IPS DF 4.7 (cell line): ENCODE data around the gene PPP1R15A.
"Not testable (repeated sequence)": the region's sequence is repeated elsewhere in the genome, so short reads cannot be mapped to it uniquely, and the experiment has no call there.

ENCODE experiments used
- DNase-seq: peaks from one replicate; pipeline ENCODE4 v3.0.0-alpha.2; 2013; ENCODE audit warnings: low spot score; ENCODE audit errors: extremely low read depth

Gene PPP1R15A

DNA sequence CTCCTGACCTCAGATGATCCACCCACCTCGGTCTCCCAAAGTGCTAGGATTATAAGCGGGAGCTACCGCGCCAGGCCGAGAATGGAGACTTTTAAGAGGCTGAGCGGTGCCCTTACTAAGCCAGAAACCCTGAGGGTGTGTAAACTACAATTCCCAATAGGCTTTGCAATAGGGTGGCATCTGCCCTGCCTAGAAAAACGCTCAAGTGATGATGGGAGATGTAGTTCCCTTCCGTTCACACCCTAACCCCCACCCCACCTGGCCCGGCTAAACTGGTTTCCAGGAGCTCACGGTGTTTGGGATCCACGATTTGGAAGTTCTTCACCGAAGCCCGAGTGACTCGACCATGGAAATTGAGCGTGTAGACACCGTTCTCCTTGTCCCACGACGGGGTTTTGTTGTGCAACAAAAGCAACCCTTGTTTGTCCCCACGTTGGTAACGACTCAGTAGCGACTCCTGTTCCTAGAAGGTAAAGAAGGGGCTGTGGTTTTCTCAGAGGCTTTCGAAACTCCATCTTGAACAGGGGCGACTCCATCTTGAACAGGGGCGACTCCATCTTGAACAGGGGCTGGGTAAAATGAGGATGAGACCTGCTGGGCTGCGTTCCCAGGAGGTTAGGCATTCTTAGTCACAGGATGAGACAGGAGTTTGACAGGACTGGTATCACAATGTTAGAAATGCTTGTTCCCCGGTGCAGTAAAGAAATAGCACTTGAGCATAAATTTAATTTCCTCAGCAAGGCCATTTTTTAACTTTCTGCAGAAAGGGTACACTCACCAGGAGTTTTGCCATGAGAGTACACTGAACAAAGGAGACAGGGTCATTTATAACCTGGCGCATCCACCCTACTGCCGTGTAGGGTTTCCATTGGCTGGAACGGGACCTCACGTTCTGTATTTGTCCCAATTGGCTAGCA is 9.8 kb downstream of the PPP1R15A start:
- DNase-seq, result no peak

- DNase-seq, result no peak
These were observed 11.5 kb downstream of the PPP1R15A start for GRCh38 chr19:48883726-48884125.

GRCh38 chr19:48887861-48888612 is 15.8 kb downstream of the PPP1R15A start:
- no peak for DNase-seq

DNA sequence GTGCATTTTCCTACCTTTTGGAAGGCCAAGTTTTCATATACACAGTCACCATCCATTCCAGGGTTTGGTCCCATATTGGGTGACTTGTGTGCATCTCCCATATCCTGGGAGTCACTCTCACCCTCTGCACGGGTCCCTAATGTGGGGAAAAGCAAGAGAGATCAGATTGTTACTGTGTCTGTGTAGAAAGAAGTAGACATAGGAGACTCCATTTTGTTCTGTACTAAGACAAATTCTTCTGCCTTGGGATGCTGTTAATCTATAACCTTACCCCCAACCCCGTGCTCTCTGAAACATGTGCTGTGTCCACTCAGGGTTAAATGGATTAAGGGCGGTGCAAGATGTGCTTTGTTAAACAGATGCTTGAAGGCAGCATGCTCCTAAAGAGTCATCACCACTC is 17.3 kb downstream of the PPP1R15A start:
- not testable (repeated sequence) for DNase-seq

DNA sequence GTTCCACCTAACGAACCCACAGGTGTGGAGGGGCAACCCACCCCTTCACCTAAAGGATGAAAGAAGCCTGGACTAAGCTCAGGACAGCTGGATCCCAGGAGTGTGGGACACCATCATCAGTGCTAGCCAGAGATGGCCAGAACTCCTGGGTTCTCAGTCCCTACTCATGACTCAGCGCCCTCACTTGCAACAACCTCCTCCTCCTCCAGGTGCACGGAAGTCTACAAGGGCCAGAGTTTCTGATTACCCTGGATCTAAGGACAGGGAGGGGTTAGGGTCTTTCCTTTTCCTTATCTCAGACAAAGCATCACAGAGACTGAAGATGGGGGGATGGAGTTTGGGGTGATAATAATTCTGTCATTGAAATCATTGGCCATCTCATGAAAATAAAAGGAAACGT is 18.3 kb downstream of the PPP1R15A start:
- no peak for DNase-seq

- no peak for DNase-seq
These were observed 23.0 kb downstream of the PPP1R15A start for GRCh38 chr19:48895226-48895625.

DNA sequence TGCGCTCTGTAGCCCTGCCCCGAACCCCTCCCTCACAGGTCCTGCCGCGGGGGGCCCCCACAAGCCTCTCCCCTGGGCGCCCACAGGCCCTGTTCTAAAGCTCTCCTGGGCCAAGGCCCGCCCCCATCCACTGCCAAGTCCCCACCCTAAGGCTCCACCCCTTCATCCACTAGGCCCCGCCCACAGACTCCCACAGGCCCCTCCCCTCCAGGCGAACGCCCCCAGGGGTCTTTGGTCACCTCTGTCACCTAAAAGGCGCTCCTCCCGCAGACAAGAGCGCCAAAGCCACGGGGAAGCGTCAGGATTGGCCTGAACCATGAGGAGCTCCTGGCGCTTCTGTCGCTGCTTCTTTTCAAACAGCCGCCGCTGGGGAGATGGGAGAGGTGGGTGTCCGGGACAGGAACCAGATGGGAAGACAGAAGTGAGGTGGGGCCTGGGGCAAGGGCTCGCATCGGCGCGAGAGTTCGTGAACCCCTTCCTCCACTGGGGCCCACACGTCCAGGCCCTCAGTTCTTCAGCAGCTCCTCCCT is 24.0 kb downstream of the PPP1R15A start:
- DNase-seq, result no peak

DNA sequence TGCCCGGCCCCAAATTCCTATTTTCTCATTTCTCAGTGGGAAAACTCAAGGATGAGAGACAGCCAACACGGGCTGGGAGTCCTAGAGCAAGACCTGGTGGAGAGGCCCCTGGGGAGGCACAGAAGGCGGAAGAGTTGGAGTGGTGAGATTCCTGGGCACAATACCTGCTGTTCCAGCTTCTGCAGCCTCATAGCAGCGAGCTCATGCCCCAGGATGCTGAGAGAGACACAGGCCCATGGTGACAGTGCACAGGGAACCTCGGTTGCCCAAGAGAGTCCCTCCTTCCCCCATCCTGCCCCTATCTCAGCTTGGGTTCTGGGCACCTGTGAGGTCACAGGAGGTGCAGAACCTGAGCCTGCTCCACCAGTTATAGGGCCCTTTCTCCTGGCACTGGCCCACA is 25.0 kb downstream of the PPP1R15A start:
- DNase-seq, result no peak

DNA sequence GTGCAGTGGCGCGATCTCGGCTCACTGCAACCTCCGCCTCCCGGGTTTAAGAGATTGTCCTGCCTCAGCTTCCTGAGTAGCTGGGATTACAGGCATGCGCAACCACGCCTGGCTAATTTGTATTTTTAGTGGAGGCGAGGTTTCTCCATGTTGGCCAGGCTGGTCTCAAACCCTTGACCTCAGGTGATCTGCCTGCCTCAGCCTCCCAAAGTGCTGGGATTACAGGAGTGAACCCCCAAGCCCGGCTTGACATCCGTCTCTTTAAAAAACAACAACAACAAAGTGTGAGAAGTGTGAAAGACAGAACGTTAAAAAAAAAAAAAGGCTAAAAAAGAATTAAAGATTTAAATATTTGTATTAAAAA is 27.1 kb downstream of the PPP1R15A start:
- not testable (repeated sequence) for DNase-seq

DNA sequence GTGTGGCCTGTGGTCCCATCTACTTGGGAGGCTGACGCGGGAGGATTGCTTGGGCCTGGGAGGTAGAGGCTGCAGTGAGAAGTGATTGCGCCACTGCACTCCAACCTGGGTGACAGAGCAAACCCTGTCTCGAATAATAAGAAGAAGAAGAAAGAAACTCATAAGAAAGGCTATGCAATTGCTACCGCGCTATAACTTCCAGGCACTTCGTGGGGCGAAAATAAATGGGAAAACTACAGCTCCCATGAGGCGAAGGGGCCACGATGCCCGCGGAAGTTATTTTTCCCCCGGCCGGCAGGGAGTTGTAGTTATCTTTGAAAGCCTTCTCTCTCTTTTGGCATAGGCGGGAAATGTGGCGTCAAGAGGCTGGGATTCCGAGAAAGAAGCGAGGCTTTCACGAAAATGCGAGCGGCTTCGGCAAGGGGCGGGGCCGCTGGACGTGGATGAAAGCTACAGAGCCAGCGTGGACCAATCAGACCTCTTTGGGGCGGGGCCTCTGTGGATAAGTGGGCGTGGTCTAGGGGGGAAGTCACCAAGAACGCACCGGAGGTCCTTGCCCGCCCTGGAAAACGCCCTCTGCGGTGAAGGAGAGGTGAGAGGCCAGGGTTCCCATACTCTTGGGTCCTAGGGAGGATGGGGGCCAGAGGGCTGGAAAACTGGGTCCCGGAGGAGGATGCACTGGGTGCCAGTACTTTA is 27.7 kb downstream of the PPP1R15A start, which contains the start of gene NUCB1:
Gene NUCB1, plus strand, starts transcription at position 532 of the 696 bp plus-strand sequence. CDS start 485 bp downstream, outside the sequence.
- DNase-seq, result peak; percentile 95

DNA sequence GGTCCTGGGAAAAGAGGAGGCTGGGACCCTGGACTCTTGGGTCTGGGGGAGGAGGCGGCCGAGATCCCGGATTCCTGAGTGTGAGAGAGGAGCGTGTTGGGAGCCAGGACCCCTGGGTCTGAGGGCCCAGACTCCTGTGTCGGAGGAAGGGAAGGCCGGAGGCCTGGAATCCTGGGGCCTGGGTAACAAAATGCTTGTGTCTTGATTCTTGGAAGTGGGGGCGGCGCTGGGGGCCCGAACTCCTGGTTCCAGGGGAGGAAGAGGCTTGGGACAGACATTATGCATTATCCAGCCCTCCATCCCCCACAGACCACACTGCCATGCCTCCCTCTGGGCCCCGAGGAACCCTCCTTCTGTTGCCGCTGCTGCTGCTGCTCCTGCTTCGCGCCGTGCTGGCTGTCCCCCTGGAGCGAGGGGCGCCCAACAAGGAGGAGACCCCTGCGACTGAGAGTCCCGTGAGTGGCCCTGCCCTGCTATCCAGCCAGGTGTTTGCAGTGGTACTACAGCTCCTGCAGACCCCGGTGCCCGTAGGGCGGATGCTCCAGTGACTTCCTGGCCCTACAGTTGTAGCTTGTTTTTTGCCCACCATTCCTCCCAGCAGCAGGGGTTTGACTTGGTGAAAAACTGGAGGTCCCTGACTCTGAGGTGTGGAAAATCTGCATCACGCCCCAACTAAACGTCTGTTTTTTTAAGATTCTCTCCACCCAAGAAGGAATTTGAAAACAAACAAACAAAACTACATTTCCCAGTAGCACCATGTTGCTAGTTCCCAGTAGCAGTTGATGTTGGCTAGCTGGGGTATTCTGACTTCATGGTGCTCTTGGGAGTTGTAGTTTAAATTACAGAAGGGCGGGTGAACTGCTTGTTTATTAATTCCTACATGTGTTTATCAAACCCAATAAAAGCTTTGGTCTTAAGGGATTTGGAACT is 28.5 kb downstream of the PPP1R15A start:
- DNase-seq, result no peak

DNA sequence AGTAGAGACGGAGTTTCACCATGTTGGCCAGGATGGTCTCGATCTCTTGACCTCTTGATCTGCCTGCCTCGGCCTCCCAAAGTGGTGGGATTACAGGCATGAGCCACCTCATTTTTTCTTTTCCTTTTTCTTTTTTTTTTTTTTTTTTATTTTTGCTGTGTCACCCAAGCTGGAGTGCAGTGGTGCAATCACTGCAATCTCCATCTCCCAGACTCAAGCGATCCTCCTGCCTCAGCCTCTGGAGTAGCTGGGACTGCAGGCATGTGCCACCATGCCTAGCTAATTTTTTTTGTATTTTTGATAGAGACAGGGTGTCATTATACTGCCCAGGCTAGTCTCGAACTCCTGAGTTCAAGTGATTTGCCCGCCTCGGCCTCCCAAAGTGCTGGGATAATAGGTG is 30.1 kb downstream of the PPP1R15A start:
- DNase-seq, result not testable (repeated sequence)

- not testable (repeated sequence) for DNase-seq
These were observed 31.6 kb downstream of the PPP1R15A start for GRCh38 chr19:48903788-48904187.

- no peak for DNase-seq
These were observed 33.4 kb downstream of the PPP1R15A start for GRCh38 chr19:48905664-48906063.

GRCh38 chr19:48906324-48906723 is 34.1 kb downstream of the PPP1R15A start:
- no peak for DNase-seq

DNA sequence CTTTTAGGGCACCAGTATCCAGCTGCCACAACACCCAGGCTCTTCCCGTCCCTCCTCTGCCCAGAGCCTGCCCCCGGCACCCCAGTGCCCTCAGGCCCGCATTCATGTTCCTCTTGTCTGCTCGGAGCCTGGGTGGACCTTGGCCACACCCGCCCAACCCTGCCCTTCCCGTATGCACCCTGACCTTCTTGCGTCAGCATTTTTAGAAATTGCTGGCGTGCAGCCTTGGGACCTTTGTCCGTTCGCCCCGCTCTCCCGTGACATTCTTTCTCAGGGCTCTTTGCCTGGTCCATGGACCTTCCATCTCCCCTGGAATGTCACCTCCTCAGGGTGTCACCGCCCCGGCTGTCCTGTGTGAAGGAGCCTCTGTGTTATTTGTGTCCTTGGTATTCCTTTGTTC is 35.5 kb downstream of the PPP1R15A start:
- DNase-seq, result no peak

GRCh38 chr19:48909424-48910077 is 37.3 kb downstream of the PPP1R15A start:
- DNase-seq, result not testable (repeated sequence)

DNA sequence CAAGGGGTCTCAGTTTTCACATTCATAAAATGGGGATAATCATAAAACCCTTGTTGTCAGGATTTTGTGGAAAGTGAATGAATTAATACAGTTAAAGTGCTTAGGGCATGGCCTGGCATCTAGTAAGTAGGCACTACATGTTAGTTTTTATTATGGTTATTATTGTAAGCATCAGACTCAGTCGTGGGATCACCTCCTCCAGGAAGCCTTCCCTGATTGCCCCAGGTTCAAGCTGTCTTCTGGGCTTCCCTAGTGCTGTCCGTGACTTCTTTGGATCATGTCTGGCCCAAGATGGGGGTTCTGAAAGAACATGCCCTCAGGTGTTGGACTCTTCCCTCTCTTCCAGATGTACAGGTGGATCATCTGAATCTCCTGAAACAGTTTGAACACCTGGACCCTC is 38.6 kb downstream of the PPP1R15A start:
- no peak for DNase-seq

GRCh38 chr19:48913114-48913889 is 41.1 kb downstream of the PPP1R15A start:
- no peak for DNase-seq
